ENCODE data around the gene C1QTNF7. TPM values are rescaled to one million over a fixed set of nuclear protein-coding genes. Genes with fewer than 3 reads are reported as not detected.
A peak's percentile ranks its signal among the peaks of the same experiment; 100 is the strongest.

The C1QTNF7 gene
- total RNA-seq, 1 donor from 2014 or later = not detected

GRCh38 chr4:15458616-15459015 lies 30.8 kb downstream of the C1QTNF7 start:
- H3K4me1 Mint-ChIP-seq (ENCODE audit: low read depth, unreplicated experiment) = peaks cover 8% of the 10 kb centered on the region
- H3K4me3 Mint-ChIP-seq (ENCODE audit: unreplicated experiment) = no peak overlapping the region
- H3K27me3 Mint-ChIP-seq (ENCODE audit: unreplicated experiment) = no peaks in the 10 kb centered on the region
- DNase-seq = no peak
- TF ChIP-seq, protein P1, sequence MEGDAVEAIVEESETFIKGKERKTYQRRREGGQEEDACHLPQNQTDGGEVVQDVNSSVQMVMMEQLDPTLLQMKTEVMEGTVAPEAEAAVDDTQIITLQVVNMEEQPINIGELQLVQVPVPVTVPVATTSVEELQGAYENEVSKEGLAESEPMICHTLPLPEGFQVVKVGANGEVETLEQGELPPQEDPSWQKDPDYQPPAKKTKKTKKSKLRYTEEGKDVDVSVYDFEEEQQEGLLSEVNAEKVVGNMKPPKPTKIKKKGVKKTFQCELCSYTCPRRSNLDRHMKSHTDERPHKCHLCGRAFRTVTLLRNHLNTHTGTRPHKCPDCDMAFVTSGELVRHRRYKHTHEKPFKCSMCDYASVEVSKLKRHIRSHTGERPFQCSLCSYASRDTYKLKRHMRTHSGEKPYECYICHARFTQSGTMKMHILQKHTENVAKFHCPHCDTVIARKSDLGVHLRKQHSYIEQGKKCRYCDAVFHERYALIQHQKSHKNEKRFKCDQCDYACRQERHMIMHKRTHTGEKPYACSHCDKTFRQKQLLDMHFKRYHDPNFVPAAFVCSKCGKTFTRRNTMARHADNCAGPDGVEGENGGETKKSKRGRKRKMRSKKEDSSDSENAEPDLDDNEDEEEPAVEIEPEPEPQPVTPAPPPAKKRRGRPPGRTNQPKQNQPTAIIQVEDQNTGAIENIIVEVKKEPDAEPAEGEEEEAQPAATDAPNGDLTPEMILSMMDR (IDR thresholded peaks at IDR 0.05; ENCODE audit: partially characterized antibody, unreplicated experiment) = no peak
- H3K9me3 Mint-ChIP-seq (ENCODE audit: unreplicated experiment) = no peaks in the 10 kb centered on the region
- H3K36me3 Mint-ChIP-seq (ENCODE audit: unreplicated experiment) = no peaks in the 10 kb centered on the region
- H3K27ac Mint-ChIP-seq (ENCODE audit: unreplicated experiment) = no peak overlapping the region

GRCh38 chr4:15459706-15460105 lies 31.9 kb downstream of the C1QTNF7 start:
- no peaks in the 10 kb centered on the region for H3K27me3 Mint-ChIP-seq (ENCODE audit: unreplicated experiment)
- no peaks in the 10 kb centered on the region for H3K36me3 Mint-ChIP-seq (ENCODE audit: unreplicated experiment)
- no peak overlapping the region for H3K27ac Mint-ChIP-seq (ENCODE audit: unreplicated experiment)
- TF ChIP-seq, protein P1 (IDR thresholded peaks at IDR 0.05; ENCODE audit: partially characterized antibody, unreplicated experiment) = no peak
- peaks cover 8% of the 10 kb centered on the region for H3K4me1 Mint-ChIP-seq (ENCODE audit: low read depth, unreplicated experiment)
- no peak for DNase-seq
- no peak overlapping the region for H3K4me3 Mint-ChIP-seq (ENCODE audit: unreplicated experiment)
- H3K9me3 Mint-ChIP-seq (ENCODE audit: unreplicated experiment) = no peaks in the 10 kb centered on the region

DNA sequence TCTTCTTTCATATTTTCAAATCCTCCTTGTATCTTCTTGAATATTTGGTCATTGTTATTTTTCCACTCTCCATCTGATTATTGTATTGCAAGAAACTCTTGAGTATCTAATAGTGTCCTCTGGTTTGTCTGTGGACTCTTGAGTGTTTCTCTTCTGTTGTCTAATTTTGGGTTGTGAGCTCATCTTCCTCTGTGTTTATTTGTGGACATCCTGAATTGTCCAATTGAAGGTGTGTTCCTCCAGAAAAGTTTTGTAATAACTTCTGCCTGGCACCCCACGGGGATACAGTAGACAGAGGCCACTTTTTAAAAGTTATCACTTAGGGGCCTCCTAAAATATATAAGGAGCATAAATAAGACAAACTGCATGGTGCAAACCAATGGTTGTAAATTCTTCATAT lies 38.8 kb downstream of the C1QTNF7 start:
- no peaks in the 10 kb centered on the region for H3K36me3 Mint-ChIP-seq (ENCODE audit: unreplicated experiment)
- no peaks in the 10 kb centered on the region for H3K27me3 Mint-ChIP-seq (ENCODE audit: unreplicated experiment)
- DNase-seq = no peak
- TF ChIP-seq, protein P1 (IDR thresholded peaks at IDR 0.05; ENCODE audit: partially characterized antibody, unreplicated experiment) = no peak
- H3K9me3 Mint-ChIP-seq (ENCODE audit: unreplicated experiment) = no peaks in the 10 kb centered on the region
- H3K4me1 Mint-ChIP-seq (ENCODE audit: low read depth, unreplicated experiment) = peaks cover 5% of the 10 kb centered on the region
- no peak overlapping the region for H3K27ac Mint-ChIP-seq (ENCODE audit: unreplicated experiment)
- no peak overlapping the region for H3K4me3 Mint-ChIP-seq (ENCODE audit: unreplicated experiment)

GRCh38 chr4:15469402-15470127 lies 41.7 kb downstream of the C1QTNF7 start, which contains the start of gene CC2D2A:
TSS of gene CC2D2A (plus strand) at chr4:15469882. CDS start at chr4:15475933, 6,051 bp downstream.
- peak within 1 kb of the TSS; percentile 59 for H3K27ac Mint-ChIP-seq (ENCODE audit: unreplicated experiment)
- H3K36me3 Mint-ChIP-seq (ENCODE audit: unreplicated experiment) = no peaks in the 10 kb centered on the region
- TF ChIP-seq, protein P1 (IDR thresholded peaks at IDR 0.05; ENCODE audit: partially characterized antibody, unreplicated experiment) = no peak
- peaks cover 5% of the 10 kb centered on the region for H3K4me1 Mint-ChIP-seq (ENCODE audit: low read depth, unreplicated experiment)
- H3K27me3 Mint-ChIP-seq (ENCODE audit: unreplicated experiment) = no peaks in the 10 kb centered on the region
- no peaks in the 10 kb centered on the region for H3K9me3 Mint-ChIP-seq (ENCODE audit: unreplicated experiment)
- DNase-seq = peak; percentile 18
- H3K4me3 Mint-ChIP-seq (ENCODE audit: unreplicated experiment) = peak within 1 kb of the TSS; percentile 90

- peaks cover 5% of the 10 kb centered on the region for H3K4me1 Mint-ChIP-seq (ENCODE audit: low read depth, unreplicated experiment)
- no peaks in the 10 kb centered on the region for H3K36me3 Mint-ChIP-seq (ENCODE audit: unreplicated experiment)
- peak overlapping the region; percentile 90 for H3K4me3 Mint-ChIP-seq (ENCODE audit: unreplicated experiment)
- H3K27me3 Mint-ChIP-seq (ENCODE audit: unreplicated experiment) = no peaks in the 10 kb centered on the region
- peak overlapping the region; percentile 59 for H3K27ac Mint-ChIP-seq (ENCODE audit: unreplicated experiment)
- TF ChIP-seq, protein P1 (IDR thresholded peaks at IDR 0.05; ENCODE audit: partially characterized antibody, unreplicated experiment) = no peak
- H3K9me3 Mint-ChIP-seq (ENCODE audit: unreplicated experiment) = no peaks in the 10 kb centered on the region
- no peak for DNase-seq
Measured at GRCh38 chr4:15470128-15470475, 42.3 kb downstream of the C1QTNF7 start.

Measured in glutamatergic neuron (in vitro differentiated cells).